ACC112 (cell line): Measurements from ENCODE around the gene PAXX.

Experiments used
- H2AFZ ChIP-seq: fragments of 200-600 bp; sonication (generic); one replicate; pipeline ENCODE4 v1.6.0; 2017; ENCODE audit warnings: antibody characterized with exemption, low read length; ENCODE audit not compliant: unreplicated experiment
- H3K27ac ChIP-seq: fragments of 200-600 bp; sonication (generic); 2 replicates; pipeline ENCODE4 v1.5.1; 2014; ENCODE audit warnings: low read depth, mild to moderate bottlenecking, antibody characterized with exemption, low read length, moderate library complexity
- H3K27me3 ChIP-seq: fragments of 200-600 bp; sonication (generic); 2 replicates; pipeline ENCODE4 v1.6.1; 2014; ENCODE audit warnings: mild to moderate bottlenecking, antibody characterized with exemption, low read length, moderate library complexity, mixed read lengths; ENCODE audit not compliant: insufficient read depth
- H3K36me3 ChIP-seq: fragments of 200-600 bp; sonication (generic); 2 replicates; pipeline ENCODE4 v1.6.1; 2016; ENCODE audit warnings: mild to moderate bottlenecking, antibody characterized with exemption, low read length, moderate library complexity, mixed read lengths; ENCODE audit not compliant: insufficient read depth
- H3K4me1 ChIP-seq: fragments of 200-600 bp; sonication (generic); one replicate; pipeline ENCODE4 v1.6.1; 2016; ENCODE audit warnings: low read length, mixed read lengths; ENCODE audit not compliant: insufficient read depth, unreplicated experiment, control insufficient read depth
- H3K4me3 ChIP-seq: fragments of 200-600 bp; sonication (generic); 2 replicates; pipeline ENCODE4 v1.5.1; 2014; ENCODE audit warnings: mild to moderate bottlenecking, low read depth, low read length
- H3K79me2 ChIP-seq: fragments of 200-600 bp; sonication (generic); one replicate; pipeline ENCODE4 v1.6.0; 2016; ENCODE audit warnings: low read length; ENCODE audit not compliant: control insufficient read depth, unreplicated experiment, insufficient read depth

PAXX gene

DNA sequence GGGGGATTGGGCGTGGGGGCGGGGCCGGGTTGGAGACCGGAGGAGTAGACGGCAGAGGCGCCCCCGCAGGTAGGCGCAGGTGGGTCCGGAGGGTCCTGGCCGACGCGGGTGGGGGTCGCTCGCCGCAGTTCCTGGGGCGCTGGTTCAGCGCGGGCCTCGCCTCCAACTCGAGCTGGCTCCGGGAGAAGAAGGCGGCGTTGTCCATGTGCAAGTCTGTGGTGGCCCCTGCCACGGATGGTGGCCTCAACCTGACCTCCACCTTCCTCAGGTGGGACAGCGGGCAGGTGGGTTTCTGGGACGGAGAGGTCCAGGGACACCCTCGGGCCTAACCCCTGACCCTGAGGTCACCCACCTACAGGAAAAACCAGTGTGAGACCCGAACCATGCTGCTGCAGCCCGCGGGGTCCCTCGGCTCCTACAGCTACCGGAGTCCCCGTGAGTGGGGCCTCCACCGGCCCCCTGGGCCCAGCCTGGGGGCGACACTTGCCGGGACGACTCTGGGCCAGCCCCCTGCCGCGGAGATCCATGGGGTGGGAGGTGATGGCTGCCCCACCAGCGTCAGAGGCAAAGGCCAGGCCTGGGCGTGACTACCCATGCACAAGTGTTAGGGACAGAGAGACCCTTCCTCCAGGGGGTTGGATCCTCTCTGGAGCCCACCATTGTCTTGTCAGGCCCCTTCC lies 13.2 kb upstream of the PAXX start:
- Histone ChIP-seq H3K79me2 (no peaks in the 10 kb centered on the region), H3K4me1 (no peaks in the 10 kb centered on the region), H3K27me3 (0 out of 2 replicates have a peak, but pooled peaks cover 5% of the 10 kb centered on the region), H3K4me3 (no peak overlapping the region), H3K36me3 (no peaks in the 10 kb centered on the region), H2AFZ (no peak overlapping the region), H3K27ac (no peak overlapping the region)

DNA sequence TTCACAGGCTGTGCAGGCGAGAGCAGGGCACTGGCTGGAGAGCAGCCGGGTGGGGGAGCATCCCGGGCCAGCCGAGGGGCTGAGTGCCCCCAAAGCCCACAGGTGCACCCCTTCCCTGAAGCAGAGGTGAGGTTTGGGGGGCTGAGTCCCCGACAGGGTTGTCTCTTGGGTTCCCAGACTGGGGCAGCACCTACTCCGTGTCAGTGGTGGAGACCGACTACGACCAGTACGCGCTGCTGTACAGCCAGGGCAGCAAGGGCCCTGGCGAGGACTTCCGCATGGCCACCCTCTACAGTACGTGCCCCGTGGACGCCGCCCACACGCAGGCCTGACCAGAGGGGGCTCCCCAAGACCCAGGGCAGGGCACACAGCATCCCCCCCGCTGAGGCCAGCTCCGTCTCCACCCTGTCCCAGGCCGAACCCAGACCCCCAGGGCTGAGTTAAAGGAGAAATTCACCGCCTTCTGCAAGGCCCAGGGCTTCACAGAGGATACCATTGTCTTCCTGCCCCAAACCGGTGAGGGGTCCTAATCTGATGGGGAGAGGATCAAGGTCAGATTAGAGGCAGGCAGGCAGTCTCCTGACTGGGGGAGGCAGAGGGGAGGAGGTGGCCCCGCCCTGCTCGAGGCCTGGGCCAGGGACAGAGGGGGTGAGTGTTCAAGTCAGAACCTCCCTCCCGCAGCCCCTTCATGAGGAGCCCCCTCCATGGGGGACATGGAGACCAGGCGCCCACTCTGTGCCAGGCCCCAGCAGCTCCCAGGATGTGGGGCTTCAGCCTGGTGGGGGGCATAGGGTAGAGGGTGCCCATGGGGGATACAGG lies 12.2 kb upstream of the PAXX start:
- no peaks in the 10 kb centered on the region for H3K4me1 ChIP-seq
- H3K79me2 ChIP-seq, result no peaks in the 10 kb centered on the region
- no peak overlapping the region for H3K27ac ChIP-seq
- no peak overlapping the region for H2AFZ ChIP-seq
- H3K36me3 ChIP-seq, result no peaks in the 10 kb centered on the region
- H3K27me3 ChIP-seq, result peaks cover 15% of the 10 kb centered on the region
- no peak overlapping the region for H3K4me3 ChIP-seq

- Histone ChIP-seq H3K27me3 (peaks cover 23% of the 10 kb centered on the region), H2AFZ (no peak overlapping the region), H3K36me3 (no peaks in the 10 kb centered on the region), H3K79me2 (no peaks in the 10 kb centered on the region), H3K4me1 (no peaks in the 10 kb centered on the region), H3K27ac (no peak overlapping the region), H3K4me3 (no peak overlapping the region)
Observed at GRCh38 chr9:136980669-136981478, 11.3 kb upstream of the PAXX start.

GRCh38 chr9:136981588-136982231 lies 10.5 kb upstream of the PAXX start:
- H3K79me2 ChIP-seq, result no peaks in the 10 kb centered on the region
- H3K4me1 ChIP-seq, result no peaks in the 10 kb centered on the region
- H2AFZ ChIP-seq, result no peak overlapping the region
- peaks cover 27% of the 10 kb centered on the region for H3K27me3 ChIP-seq
- no peak overlapping the region for H3K27ac ChIP-seq
- H3K36me3 ChIP-seq, result no peaks in the 10 kb centered on the region
- H3K4me3 ChIP-seq, result no peak overlapping the region

- Histone ChIP-seq H3K36me3 (no peaks in the 10 kb centered on the region), H3K27ac (no peak within 1 kb of the TSS), H3K4me1 (no peaks in the 10 kb centered on the region), H3K4me3 (no peak within 1 kb of the TSS), H3K79me2 (no peaks in the 10 kb centered on the region), H3K27me3 (peaks cover 27% of the 10 kb centered on the region), H2AFZ (no peak within 1 kb of the TSS)
Observed at GRCh38 chr9:136982232-136983051, 9.8 kb upstream of the PAXX start, which contains the start of gene LCNL1. Gene LCNL1, plus strand, starts transcription at chr9:136982993. Its CDS starts 594 bp downstream, at chr9:136983587.

GRCh38 chr9:136983167-136983566 lies 9.1 kb upstream of the PAXX start:
- H3K27me3 ChIP-seq, result peaks cover 27% of the 10 kb centered on the region
- no peak overlapping the region for H2AFZ ChIP-seq

GRCh38 chr9:136983656-136984314 lies 8.4 kb upstream of the PAXX start:
- no peak overlapping the region for H3K27ac ChIP-seq
- no peaks in the 10 kb centered on the region for H3K4me1 ChIP-seq
- H3K79me2 ChIP-seq, result no peaks in the 10 kb centered on the region
- H3K36me3 ChIP-seq, result no peaks in the 10 kb centered on the region
- no peak overlapping the region for H3K4me3 ChIP-seq
- peaks cover 27% of the 10 kb centered on the region for H3K27me3 ChIP-seq
- H2AFZ ChIP-seq, result no peak overlapping the region

More at GRCh38 chr9:136983167-136983566, 9.1 kb upstream of the PAXX start:
- no peaks in the 10 kb centered on the region for H3K79me2 ChIP-seq
- no peak overlapping the region for H3K4me3 ChIP-seq
- H3K4me1 ChIP-seq, result no peaks in the 10 kb centered on the region
- no peak overlapping the region for H3K27ac ChIP-seq
- H3K36me3 ChIP-seq, result no peaks in the 10 kb centered on the region

DNA sequence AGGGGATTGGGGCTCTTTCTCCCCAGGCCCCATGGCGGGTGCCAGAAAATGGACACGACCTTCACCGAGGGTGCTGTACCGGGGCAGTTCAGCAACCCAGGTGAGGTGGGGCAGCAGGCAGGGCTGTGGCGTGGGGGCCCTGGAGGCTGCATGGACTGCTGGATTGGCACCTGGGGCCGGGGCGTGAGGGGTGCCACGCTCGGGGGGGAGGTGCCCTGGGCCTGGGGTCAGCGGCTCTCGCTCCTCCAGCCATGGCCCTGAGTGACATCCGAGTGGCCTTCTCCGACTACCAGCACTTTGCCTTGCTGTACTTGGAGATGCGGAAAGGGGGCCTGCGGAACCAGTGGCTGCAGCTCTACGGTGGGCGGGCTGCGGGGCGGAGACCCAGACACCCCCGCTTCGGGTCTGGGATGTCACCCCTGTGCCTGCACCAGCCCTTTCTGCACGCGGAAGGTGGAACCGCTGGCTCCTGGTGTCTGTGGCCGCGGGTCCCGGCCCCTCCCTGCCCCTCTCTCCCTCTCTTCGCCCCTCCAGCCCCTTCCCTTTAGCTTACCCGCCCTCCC lies 7.7 kb upstream of the PAXX start:
- H3K27ac ChIP-seq, result no peak overlapping the region
- H2AFZ ChIP-seq, result no peak overlapping the region
- H3K4me3 ChIP-seq, result no peak overlapping the region
- H3K4me1 ChIP-seq, result no peaks in the 10 kb centered on the region
- no peaks in the 10 kb centered on the region for H3K36me3 ChIP-seq
- no peaks in the 10 kb centered on the region for H3K79me2 ChIP-seq
- peaks cover 27% of the 10 kb centered on the region for H3K27me3 ChIP-seq

DNA sequence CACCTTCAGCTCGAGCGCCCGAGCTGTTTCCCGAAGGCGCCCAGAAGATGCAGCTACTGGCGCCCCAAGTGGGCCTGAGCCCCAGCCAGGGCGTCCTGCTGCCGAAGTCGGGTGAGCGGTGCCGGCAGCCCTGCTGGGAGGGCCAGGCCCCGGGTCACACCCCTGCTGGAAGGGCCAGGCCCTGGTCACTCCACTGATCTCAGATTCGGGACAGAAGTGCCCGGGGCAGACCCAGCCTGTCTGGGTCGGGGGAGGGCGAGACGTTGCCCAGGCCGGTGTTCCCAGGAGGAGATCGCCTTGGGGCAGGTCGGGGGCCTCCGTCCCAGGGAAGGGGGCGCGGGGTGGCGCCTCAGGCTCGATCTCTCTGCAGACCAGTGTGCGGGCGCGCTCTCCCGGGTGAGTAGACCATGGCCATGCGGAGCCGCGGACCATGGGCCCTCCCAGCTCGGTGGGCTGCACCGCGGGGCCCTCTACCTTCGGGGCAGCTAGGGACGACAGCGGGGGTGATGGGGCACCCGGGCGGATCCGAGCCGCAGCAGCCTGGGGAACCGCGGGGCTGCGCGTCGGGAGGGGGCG lies 7.1 kb upstream of the PAXX start:
- no peak overlapping the region for H2AFZ ChIP-seq
- H3K4me3 ChIP-seq, result no peak overlapping the region
- H3K27ac ChIP-seq, result no peak overlapping the region
- no peaks in the 10 kb centered on the region for H3K36me3 ChIP-seq
- no peaks in the 10 kb centered on the region for H3K79me2 ChIP-seq
- no peaks in the 10 kb centered on the region for H3K4me1 ChIP-seq
- peaks cover 27% of the 10 kb centered on the region for H3K27me3 ChIP-seq
